HG03196 (cell line): ENCODE results near the gene ARFGAP1.
"Not testable (repeated sequence)": the region's sequence is repeated elsewhere in the genome, so short reads cannot be mapped to it uniquely, and the experiment has no call there.

Experiments used
- ATAC-seq: cut with Tn5 transposase; IDR thresholded peaks from one replicate; pipeline ENCODE4 v1.9.1; 2021; ENCODE audit not compliant: unreplicated experiment

Gene ARFGAP1

DNA sequence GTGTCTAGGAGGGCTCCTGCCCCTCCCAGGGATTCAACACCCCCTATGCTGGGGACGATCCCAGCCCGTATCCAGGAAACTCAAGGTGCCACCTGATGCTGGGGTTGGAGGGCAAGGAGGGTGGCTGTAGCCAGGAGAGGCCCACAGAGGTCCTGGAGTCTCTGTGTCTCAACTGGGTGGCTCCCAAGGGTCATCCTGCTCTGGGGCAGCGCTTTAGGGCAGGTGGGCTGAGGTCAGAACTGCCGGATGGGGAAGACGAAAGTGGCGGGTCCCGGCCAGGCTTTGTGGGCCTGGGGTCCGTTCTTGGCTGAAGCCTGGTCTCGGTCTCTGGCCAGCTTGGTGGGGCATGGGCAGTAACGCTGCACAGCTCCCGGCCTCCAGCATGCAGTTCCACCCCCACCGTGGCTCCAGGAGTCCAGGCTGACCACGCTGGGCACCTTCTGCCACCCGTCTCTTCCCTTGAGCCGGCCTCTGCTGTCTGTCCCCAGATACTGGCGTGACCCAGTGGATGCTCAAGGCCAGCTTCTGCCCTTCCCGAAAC is 17.6 kb downstream of the ARFGAP1 start:
- ATAC-seq = no peak

DNA sequence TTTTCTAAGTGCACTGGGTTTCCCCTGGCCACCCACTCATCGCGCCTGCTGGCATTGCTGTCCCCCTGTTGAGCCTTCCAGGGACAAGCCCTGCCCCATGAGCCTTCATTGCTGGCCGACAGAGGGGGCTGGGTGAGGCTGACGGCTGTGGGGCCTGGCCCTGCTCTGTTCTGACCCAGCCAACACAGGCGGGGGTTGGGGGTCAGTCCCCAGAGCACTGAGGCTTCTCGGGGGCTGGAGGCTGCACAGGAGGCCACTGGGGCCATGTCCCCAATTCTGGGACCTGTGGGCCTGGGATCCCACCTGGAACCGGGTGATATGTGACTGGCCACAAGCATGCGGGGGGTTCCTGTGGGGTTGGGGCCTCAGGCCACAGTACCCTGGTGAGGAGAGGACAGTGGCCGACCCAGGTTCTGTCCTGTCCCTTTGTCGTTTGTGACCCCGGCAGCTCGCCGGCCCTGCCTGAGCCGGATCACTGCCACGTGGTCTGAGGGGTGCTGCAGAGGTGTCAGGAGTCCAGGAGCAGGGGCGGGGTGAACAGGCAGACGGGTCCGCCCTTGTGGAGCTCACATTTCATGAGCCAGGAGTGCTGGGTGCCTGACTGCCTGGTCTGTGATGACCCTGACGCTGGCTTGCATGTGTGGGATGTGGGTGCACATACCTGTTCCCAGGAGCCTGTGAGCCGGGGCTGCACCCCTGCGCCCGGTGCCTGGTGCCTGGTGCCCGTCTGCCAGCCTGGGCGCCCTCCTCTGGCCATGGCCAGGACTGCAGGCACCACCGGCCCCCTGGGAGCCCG is 18.3 kb downstream of the ARFGAP1 start:
- ATAC-seq = no peak

DNA sequence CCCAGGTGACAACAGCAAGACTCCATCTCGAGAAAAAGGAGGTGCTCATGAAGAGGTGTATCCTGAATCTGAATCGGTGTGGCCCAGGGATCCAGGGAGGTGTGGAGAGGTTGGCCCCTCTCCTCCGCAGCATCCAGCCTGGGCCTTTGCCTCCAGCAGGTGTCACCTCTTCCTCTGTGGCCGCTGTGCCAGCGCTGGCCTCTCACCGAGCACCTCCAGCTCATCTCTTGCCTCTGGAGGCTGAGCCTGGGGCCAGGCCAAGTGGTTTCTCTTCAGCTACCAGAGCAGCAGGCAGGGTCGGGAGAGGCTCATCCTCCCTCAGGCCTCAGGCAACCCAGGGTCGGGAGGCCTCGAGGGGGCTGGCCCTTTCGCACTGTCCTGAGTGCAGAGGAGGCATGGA is 19.2 kb downstream of the ARFGAP1 start:
- no peak for ATAC-seq

DNA sequence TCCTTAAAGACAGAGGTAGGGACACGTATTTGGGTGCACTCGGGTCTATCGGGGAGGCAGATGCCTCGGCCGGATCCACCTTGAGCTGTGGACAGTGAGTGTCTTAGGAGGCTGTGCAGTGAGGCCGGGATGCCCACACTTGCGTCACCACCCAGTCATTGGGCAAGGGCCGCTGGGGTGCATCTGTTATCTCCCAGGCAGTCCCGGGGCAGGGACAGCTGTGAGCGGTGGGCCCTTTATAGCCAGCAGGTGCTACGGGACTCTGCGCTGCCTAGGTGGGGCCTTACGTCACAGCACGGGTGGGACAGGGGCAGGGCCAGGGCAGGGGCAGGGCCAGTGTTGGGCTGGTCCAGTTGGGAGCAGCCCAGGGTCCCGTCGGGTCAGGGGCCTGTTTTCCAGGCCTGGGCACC is 19.7 kb downstream of the ARFGAP1 start:
- ATAC-seq = no peak

DNA sequence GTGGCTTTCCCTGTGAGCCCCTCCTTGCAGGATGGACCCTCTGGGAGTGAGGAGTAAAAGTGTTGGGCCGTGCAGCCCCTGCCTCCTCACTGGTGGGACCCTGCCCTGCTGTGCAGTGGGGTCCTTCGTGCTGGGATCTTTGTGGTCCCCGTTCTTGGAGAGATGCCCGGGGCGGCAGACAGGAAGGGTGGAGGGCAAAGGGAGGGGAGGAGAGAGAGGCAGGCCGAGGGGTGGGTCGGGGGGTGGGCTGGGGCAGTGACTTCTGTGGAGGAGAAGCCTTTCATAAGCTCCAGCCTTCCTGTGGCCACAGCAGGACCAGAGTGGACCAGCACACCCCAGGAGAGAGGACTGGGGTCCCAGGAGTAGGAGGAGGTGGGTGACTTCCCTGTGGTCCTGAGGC is 20.3 kb downstream of the ARFGAP1 start, which contains the start of gene COL20A1:
TSS of gene COL20A1 (plus strand) at position 283 of the 400 bp plus-strand sequence. CDS start 1,922 bp downstream, outside the sequence.
- ATAC-seq = no peak

DNA sequence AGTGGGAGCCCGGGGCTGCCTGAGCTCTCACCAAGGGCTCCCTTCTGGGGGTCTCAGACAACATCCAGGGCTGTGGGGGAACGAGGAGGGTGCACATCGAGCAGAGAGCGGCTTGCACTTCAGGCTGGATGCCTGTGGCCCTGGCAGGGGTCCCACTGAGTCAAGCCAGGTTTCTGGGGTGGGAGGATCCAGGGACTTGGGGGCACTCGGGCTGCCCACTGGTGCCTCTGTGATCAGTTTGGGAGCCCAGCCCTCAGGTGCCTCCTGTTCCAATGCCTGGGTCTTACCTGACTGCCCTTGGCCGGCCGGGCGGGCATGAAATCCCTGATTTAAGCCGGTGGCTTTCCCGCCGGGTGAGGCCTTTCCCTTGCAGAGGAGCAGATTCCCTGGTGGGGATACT is 20.8 kb downstream of the ARFGAP1 start:
- ATAC-seq = no peak

DNA sequence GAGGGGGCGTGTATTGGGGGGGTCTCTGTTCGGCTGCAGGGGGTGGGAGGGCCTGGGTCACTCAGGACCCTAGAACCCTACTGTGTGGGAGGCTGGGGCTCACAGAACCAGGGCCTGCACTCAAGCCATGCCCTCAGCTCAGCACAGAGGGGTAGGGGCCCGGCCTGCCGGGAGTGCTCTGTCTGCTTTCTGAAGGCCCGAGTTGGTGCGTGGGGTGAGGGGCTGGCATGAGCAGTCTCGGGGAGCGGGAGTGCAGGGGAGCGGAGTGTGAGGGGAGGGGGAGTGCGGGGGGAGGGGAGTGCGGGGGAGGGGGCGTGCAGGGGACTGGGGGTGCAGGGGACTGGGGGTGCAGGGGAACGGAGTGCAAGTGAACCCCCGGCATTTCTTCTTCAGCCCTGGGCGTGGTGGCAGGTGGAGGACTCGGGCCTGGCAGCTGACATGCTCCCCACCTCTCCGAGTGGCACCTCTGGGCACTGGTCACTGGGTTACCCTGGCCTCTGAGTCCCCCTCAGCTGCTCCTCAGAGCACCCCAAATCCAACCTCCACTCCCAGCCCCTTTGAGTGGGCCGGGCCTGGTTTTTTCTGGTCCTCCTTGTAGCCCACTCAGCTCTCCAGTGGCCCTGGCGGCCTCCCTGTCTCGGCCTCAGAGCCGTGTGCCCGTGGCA is 21.4 kb downstream of the ARFGAP1 start:
- no peak for ATAC-seq

DNA sequence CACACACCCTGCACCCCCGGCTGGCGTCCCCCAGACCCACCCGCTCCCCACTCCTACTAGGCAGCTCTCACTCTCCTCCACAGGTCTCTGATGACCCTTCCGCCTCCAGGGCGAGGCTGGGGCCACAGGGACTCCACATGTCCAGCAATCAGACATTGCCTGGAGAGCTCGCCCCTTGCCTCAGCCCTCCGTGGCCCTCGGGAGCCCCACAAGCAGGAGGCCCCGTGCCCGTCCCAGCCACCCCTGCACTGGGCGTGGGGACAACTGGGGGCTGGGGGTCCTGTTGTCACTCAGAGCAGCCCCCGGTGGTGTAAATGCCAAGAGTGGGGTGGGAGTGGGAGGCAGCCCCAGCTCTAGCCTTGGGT is 21.9 kb downstream of the ARFGAP1 start:
- no peak for ATAC-seq

DNA sequence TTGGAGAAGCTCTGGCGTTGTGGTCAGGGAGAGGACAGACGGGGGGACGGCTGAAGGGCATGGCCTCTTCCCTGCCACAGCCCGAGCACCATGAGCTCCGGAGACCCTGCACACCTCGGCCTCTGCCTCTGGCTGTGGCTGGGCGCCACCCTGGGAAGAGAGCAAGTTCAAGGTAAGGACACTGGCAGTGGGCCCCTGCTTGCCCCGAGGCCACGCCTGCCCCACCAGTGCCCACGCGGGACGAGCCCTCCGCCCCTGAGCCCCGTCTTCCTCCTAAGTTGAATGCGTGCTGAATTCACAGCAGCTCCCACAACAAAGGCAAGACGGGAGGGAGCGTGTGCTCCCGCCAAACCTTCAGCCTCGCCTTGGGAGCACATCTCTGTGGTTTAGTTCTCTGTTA is 22.4 kb downstream of the ARFGAP1 start:
- no peak for ATAC-seq

DNA sequence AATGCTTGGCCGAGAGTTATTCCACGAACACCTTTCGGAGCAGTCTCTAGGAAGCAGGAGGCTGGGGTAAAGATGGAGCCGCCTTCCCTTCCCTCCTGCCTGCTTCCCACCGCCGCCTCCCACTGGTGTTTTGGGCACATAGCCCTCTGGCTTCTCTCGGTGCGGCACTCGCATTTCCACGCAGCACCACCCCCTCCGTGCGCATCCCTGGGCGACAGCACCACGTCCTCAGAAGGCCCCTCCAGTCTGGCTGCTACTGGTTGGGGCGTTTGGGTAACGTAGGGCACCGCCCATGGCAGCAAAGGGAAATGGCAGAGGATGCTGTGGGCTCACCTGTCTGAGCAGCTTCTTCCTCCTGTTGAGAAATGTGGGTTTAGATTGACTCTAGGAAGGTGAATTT is 22.8 kb downstream of the ARFGAP1 start:
- ATAC-seq = no peak

DNA sequence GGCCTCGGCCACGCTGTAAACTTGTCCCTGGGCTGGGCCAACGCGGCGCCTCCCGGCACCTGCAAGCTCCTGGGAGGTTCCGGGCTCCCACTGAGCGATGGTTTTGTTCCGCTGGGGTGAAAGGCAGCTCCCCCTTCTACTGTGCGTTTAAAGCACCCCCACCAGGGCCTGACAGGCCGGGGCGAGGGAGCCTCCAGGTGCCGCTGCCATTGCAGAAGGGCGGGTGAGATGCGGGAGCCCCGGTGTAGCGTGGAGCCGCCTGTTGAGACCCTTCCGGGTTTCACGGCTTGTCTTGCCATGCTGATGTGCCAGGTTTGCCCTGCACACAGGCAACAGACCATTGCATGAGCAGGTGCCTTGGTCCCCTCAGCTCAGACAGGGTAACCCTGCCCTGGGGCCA is 23.2 kb downstream of the ARFGAP1 start:
- ATAC-seq = no peak

DNA sequence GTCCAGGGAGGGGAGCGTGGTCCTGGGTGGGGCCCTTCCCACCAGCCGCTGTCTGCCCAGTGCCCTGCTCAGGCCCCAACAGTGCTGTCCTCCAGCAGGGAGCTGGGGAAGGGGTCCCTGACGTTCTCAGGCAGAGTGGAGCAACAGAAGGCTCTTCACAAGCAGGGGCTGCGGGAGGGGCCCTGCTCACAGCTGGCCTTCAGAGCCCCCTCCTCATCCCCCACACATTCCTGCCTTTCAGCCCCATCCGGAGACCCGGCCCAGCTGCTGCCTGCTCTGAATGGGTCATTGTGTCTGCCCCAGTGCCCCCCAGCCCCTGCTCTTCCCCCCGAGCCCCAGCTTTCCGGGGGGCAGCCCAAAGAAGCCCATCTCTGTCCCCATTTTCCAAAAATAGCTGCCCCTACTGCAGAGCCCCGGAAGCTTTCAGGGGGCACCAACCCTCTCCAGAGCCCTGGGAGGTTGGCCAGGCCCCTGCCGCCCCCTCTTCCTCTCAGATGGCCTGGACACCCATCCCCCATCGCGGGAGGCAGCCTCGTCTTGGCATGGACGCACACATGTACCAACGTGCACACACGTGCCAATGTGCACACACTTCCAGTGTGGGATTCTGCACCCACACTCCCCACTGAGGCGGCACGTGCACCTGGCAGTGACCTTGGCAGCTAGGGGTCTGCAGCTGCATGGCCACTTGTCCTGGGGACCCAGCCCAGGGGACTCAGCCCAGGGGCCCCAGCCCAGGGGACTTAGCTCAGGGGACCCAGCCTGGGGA is 24.1 kb downstream of the ARFGAP1 start:
- no peak for ATAC-seq

DNA sequence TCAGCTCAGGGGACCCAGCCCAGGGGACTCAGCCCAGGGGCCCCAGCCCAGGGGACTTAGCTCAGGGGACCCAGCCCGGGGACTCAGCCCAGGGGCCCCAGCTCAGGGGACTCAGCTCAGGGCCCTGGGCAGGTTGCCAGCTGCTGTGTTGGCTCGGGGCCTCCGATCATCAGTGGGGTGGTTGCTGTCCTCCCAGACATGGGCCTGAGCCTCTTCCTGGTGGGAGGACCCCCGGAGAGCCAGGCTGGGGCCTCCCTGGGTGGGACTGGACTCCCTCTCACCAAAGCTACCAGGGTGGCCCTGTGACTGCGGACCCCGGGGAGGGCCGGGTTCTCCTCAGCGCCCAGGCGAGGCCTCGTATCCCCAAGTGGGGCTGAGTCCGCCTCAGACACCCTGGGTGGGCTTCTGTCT is 24.8 kb downstream of the ARFGAP1 start:
- no peak for ATAC-seq

DNA sequence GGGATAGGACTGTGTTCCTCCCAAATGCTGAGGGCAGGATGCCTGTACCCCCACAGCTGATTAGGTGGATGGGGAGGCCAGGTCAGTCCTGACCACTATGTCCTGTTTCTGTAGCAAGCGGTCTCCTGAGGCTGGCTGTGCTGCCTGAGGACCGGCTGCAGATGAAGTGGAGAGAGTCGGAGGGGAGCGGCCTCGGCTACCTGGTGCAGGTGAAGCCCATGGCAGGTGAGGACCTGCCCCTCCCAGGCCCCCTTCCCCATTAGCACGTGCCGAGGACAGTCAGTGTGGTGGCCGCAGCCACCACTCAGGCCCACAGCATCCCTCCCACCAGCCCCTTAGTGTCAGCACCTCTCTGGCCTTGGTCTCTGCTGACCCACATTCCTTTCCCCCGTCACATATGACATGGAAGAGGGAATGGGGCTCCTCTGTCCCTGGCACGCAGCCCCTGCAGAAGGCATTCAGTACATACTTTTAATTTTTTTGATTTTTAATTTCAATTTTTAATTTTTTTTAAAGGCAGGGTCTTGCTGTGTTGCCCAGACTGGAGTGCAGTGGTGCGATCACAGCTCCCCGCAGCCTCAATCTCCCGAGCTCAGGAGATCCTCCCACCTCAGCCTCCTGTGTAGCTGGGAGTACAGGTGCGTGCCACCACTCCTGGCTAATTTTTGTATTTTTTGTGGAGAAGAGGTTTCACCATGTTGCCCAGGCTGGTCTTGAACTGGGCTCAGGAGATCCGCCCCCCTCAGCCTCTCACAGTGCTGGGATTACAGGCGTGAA is 25.4 kb downstream of the ARFGAP1 start:
- ATAC-seq = no peak

DNA sequence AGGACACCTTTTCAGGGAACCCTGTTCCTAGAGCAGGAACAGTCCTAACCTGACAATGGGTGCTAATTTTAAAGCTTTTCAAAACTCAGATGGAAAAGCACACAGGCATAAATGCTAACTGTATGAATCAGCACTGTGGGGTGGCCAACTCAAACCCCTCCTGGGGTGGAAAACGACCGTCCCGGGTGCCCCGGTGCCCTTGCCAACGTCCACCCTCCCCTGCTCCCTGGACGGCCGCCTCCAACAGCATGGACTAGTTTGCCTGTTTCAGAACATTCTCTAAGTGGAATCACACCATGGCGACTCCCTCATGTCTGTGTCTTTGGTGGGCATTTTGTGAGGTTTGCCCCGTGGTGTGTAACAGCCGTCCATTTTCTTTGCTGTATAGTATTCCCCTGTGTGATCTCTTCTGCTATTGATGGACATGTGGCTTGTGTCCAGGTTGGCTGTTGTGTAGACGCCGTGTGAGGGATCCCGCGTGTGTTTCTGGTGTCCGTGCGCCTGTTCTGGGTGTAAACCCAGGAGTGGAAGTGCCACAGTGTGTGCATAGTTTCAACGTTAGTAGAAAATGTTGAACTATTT is 26.2 kb downstream of the ARFGAP1 start:
- ATAC-seq = no peak

DNA sequence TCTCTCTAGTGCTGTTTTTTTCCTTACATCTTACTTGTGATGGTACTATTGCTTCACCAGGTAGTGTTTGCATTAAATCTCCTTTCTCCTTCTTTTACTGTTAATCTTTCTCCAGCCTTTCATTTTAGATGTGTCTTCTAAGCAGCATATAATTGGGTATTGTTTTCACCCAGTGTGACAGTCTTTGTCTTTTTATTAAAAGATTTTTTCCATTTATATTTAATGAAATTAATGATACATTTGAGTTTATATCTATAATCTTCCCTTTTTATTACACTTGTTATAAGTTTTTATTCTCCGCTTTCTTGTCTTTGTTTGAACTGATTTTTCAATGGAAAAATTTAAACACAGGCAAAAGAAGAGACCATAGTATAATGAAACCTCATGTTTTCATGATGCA is 29.1 kb downstream of the ARFGAP1 start:
- no peak for ATAC-seq

DNA sequence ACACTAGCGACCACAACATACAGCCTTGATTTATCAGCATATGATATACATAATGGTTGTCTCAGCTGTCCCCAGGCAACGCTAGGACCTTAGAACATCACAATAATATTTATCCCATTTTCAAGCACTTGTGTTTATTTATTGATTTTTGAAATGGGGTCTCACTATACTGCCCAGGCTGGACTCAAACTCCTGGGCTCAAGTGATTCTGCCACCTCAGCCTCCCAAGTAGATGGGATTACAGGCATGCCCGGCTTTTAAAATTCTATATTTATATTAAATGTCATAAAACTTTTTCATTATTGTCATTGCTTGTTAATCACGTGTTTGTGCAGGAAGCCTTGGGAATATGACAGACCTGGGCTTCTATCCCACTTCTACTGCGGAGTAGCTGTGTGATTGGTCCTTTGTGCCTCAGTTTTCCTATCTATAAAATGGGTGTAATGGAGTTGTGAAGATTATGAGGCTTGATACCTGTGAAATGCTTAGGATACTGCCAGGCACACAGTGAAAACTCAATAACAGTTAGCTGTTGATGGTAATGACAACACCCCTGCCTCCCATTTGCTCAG is 30.6 kb downstream of the ARFGAP1 start:
- ATAC-seq = no peak

DNA sequence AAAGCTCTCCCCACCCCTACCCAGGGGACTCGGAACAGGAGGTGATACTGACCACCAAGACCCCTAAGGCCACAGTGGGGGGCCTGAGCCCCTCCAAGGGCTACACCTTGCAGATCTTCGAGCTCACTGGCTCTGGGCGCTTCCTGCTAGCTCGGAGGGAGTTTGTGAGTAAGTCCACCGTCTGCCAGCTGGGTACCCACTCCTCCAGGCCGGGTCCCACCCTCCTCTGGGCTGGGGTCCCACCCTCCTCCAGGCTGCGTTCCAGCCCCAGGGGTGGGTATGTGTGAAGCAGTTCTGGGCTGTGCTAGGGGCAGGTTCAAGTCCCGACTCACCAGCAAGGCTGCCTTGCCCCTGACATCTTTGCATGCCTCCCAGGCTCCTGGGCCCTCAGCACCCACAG is 32.8 kb downstream of the ARFGAP1 start:
- ATAC-seq = no peak

DNA sequence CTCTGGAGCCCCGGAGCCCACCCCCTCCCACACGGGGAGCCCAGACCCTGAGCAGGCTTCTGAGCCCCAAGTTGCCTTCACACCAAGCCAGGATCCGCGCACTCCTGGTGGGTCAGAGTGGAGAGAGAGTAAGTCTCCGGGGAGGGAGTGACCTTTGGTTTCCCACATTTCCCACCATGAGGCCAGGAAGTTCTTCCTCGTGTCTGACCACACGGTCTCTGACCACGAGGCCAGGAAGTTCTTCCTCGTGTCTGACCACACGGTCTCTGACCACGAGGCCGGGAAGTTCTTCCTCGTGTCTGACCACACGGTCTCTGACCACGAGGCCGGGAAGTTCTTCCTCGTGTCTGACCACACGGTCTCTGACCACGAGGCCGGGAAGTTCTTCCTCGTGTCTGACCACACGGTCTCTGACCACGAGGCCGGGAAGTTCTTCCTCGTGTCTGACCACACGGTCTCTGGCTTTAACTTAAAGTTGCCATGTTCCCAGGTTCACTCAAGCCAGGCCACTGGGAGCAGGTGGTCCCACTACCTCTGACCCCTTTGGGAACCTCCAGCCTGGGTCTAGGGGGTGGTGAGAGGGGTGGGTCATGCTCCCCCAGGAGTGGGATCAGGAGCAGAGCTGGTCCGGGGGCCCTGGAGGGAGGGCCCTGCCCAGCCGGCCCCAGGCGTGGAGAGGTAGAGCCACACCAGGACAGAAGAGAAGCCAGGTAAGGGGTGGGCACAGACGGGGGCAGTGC is 33.5 kb downstream of the ARFGAP1 start:
- not testable (repeated sequence) for ATAC-seq
